ENCODE results near the gene CABLES1.
"Not testable (repeated sequence)": the region's sequence is repeated elsewhere in the genome, so short reads cannot be mapped to it uniquely, and the experiment has no call there.

Gene CABLES1

DNA sequence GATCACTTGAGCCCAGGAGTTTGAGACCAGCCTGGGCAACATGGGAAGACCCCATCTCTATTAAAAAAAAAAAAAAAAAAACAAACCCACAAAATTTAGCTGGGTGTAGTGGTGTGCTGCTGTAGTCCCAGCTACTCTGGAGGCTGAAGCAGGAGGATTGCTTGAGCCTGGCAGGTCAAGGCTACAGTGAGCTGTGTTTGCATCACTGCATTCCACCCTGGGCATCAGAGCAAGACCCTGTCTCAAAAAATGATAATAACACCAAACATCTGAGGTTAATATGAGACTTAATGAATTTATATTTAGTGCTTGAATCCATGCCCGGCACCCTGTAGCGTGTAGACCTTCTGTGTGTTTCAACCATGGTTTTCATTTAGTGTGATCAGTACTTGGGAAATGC is 22.8 kb downstream of the CABLES1 start:
- H3K9me3 ChIP-seq (ENCODE audit: control insufficient read depth, insufficient read depth, low read depth, low read length) = no peaks in the 10 kb centered on the region
- peaks cover 25% of the 10 kb centered on the region for H3K4me1 ChIP-seq (ENCODE audit: control insufficient read depth, insufficient read depth, low read length)
- H3K4me3 ChIP-seq (ENCODE audit: low read depth, low read length) = no peak overlapping the region
- no peak overlapping the region for H3K27ac ChIP-seq (ENCODE audit: low read depth, low read length)
- no peaks in the 10 kb centered on the region for H3K36me3 ChIP-seq (ENCODE audit: control insufficient read depth, insufficient read depth, low read length)
- H3K9ac ChIP-seq (ENCODE audit: low read length) = no peak overlapping the region
- no peaks in the 10 kb centered on the region for H3K27me3 ChIP-seq (ENCODE audit: control insufficient read depth, insufficient read depth, low read length)

DNA sequence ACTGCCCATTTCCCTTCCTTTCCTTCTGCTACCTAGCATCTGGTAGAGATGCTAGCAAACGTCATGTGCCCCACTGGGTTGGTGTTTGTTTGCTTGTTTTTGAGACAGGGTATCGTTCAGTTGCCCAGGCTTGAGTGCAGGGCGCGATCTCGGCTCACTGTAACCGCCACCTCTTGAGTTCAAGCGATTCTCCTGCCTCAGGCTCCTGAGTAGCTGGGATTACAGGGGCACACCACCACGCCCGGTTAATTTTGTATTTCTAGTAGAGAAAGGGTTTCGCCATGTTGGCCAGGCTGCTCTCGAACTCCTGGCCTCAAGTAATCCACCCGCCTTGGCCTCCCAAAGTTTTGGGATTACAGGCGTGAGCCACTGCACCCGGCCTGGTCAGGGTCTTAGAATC is 23.6 kb downstream of the CABLES1 start:
- H3K9ac ChIP-seq (ENCODE audit: low read length); H3K4me3 ChIP-seq (ENCODE audit: low read depth, low read length); H3K27me3 ChIP-seq (ENCODE audit: control insufficient read depth, insufficient read depth, low read length); H3K36me3 ChIP-seq (ENCODE audit: control insufficient read depth, insufficient read depth, low read length); H3K27ac ChIP-seq (ENCODE audit: low read depth, low read length); H3K9me3 ChIP-seq (ENCODE audit: control insufficient read depth, insufficient read depth, low read depth, low read length): not testable (repeated sequence)
- peaks cover 29% of the 10 kb centered on the region for H3K4me1 ChIP-seq (ENCODE audit: control insufficient read depth, insufficient read depth, low read length)

DNA sequence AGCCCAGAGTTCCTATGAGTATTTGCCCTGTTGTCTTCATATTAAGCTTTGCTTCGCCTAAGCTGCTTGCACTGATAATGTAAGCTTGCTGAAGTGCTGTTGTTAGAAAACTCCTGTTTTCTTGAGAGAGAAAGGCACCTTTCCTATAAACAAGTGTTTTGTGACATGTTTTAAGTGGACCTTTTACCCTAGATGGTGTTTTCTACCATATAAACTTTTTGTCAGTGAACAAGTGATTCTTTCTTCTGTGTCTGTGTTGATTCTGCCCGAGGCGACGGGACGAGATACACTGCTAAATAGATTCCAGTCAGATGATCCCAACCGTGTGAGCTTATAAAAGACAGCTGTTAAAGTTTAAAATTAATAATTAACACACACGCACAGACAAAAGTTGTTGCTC is 24.1 kb downstream of the CABLES1 start:
- Histone ChIP-seq H3K9me3 (ENCODE audit: control insufficient read depth, insufficient read depth, low read depth, low read length) (no peaks in the 10 kb centered on the region), H3K27me3 (ENCODE audit: control insufficient read depth, insufficient read depth, low read length) (no peaks in the 10 kb centered on the region), H3K27ac (ENCODE audit: low read depth, low read length) (no peak overlapping the region), H3K4me3 (ENCODE audit: low read depth, low read length) (no peak overlapping the region), H3K36me3 (ENCODE audit: control insufficient read depth, insufficient read depth, low read length) (no peaks in the 10 kb centered on the region), H3K4me1 (ENCODE audit: control insufficient read depth, insufficient read depth, low read length) (peaks cover 29% of the 10 kb centered on the region), H3K9ac (ENCODE audit: low read length) (no peak overlapping the region)

DNA sequence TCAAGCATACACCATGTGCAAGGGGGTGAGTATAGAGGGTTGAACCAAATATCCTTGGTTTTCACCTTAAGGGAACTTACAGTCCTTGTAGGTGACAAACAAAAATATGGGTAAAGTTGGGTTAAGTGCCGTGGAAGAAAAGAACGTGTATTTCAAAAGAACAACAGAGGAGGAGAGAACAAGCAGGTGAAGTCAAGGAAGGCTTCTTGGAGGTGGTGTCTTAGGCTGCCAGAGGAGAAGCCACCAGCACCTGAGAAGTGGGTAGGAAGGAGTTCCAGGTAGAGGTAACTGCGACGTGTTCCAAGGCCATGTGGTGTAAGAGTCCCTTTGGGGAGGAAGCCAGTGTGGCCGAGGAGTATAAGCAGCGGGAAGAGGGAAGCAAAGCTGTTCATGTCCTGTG is 27.2 kb downstream of the CABLES1 start:
- Histone ChIP-seq H3K4me3 (ENCODE audit: low read depth, low read length) (no peak overlapping the region), H3K4me1 (ENCODE audit: control insufficient read depth, insufficient read depth, low read length) (peaks cover 20% of the 10 kb centered on the region), H3K27me3 (ENCODE audit: control insufficient read depth, insufficient read depth, low read length) (no peaks in the 10 kb centered on the region), H3K27ac (ENCODE audit: low read depth, low read length) (no peak overlapping the region), H3K9ac (ENCODE audit: low read length) (no peak overlapping the region), H3K9me3 (ENCODE audit: control insufficient read depth, insufficient read depth, low read depth, low read length) (no peaks in the 10 kb centered on the region), H3K36me3 (ENCODE audit: control insufficient read depth, insufficient read depth, low read length) (no peaks in the 10 kb centered on the region)

DNA sequence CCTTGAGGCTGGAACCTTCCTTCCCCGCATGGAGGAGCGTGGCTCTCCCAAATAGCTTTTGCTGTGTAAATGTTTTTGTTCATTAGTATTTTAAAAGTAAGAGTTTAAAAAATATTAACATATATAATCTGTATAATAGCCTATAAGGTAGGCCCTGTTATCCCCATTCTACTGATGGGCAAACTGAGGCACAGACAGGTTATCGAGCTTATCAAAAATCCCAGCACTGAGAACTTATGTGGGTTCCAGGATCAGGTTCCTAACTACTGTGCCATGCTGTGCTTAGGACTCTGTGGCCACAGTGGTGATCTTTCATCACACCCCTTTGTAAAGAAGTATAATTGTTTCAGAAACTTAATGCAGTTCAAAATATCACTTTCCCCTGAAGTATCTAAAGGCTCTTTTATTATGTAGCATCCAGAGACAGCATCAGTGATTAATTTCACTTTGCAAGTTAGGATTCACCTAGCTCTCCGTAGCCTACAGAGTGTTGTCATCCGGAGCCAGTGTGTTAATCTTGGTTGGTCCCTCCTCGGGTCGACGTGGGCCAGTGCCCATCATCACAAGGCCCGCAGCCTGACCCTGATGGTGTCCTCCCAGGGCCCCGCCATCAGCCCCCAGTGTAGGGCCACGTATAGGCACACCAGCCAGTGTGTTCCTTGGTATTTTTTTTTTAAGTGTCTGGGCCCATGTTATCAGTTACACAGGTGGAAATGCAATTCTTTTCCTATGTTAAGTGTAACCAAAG is 28.7 kb downstream of the CABLES1 start:
- Histone ChIP-seq H3K27me3 (ENCODE audit: control insufficient read depth, insufficient read depth, low read length) (no peaks in the 10 kb centered on the region), H3K9me3 (ENCODE audit: control insufficient read depth, insufficient read depth, low read depth, low read length) (no peaks in the 10 kb centered on the region), H3K9ac (ENCODE audit: low read length) (no peak overlapping the region), H3K4me1 (ENCODE audit: control insufficient read depth, insufficient read depth, low read length) (peaks cover 27% of the 10 kb centered on the region), H3K4me3 (ENCODE audit: low read depth, low read length) (no peak overlapping the region), H3K36me3 (ENCODE audit: control insufficient read depth, insufficient read depth, low read length) (no peaks in the 10 kb centered on the region), H3K27ac (ENCODE audit: low read depth, low read length) (no peak overlapping the region)

DNA sequence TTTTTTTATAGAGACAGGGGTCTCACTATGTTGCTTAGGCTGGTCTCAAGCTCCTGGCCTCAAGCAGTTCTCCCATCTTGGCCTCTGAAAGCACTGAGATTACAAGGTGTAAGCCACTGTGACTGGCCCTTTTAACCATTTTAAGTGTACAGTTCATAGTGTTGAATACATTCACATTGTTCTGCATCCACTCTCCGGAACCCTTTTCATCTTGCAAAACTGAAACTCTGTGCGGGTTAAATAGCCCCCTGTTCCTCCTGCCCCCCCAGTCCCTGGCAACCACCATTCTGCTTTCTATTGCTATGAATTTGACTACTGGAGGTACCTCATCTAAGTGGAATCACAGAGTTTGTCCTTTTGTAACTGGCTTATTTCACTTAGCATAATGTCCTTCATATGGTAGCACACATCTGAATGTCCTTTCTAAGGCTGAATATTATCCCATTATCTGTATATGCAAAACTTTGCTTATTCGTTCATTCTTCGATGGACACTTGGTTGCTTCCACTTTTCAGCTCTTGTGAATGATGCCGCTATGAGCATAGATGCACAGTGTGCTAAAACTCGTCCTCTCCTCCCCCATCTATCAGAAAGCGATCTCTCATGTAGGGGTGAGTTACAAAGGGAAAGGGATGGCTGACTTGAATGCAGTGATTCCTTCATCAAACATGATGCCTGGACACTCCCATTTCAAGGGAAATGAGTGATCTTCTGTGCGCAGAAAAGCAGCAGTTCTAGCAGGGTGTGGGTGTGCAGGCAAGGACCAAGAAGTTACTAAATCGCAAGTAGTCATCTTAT is 30.2 kb downstream of the CABLES1 start:
- H3K4me3 ChIP-seq (ENCODE audit: low read depth, low read length) = no peak overlapping the region
- H3K27me3 ChIP-seq (ENCODE audit: control insufficient read depth, insufficient read depth, low read length) = no peaks in the 10 kb centered on the region
- H3K27ac ChIP-seq (ENCODE audit: low read depth, low read length) = no peak overlapping the region
- H3K36me3 ChIP-seq (ENCODE audit: control insufficient read depth, insufficient read depth, low read length) = no peaks in the 10 kb centered on the region
- no peak overlapping the region for H3K9ac ChIP-seq (ENCODE audit: low read length)
- H3K9me3 ChIP-seq (ENCODE audit: control insufficient read depth, insufficient read depth, low read depth, low read length) = no peaks in the 10 kb centered on the region
- H3K4me1 ChIP-seq (ENCODE audit: control insufficient read depth, insufficient read depth, low read length) = peaks cover 40% of the 10 kb centered on the region

DNA sequence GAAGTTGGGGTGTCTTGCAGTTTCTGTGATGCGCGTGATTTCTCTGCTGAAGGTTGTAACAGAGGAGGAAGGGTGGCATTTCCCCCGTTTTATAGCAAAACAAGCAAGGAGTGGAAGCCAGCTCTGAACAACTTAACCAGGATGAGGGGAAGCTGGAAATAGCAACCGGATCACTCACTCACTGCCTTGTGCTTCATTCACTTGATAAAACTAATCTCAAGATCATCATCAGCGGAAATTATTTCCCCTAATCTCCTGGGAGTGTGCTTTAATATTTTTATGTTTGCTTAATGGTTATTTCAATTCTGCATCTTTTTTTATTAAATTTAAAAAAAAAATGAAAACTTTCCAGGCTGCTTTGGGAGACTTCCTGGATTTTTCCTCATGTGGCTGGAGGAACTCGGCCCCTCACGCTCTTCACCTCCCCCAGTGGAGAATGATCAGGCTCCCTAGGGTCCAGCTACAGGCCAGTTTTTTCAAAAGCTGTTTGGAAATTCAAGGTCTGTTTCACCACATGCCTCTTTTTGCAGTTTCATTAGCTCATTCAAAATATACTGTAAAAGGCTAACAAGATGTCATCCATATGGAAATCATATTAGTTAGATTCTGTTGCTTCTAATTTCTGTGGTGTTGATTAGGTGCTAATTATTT is 31.7 kb downstream of the CABLES1 start:
- no peak overlapping the region for H3K27ac ChIP-seq (ENCODE audit: low read depth, low read length)
- H3K9me3 ChIP-seq (ENCODE audit: control insufficient read depth, insufficient read depth, low read depth, low read length) = no peaks in the 10 kb centered on the region
- H3K4me3 ChIP-seq (ENCODE audit: low read depth, low read length) = no peak overlapping the region
- no peaks in the 10 kb centered on the region for H3K27me3 ChIP-seq (ENCODE audit: control insufficient read depth, insufficient read depth, low read length)
- no peak overlapping the region for H3K9ac ChIP-seq (ENCODE audit: low read length)
- no peaks in the 10 kb centered on the region for H3K36me3 ChIP-seq (ENCODE audit: control insufficient read depth, insufficient read depth, low read length)
- H3K4me1 ChIP-seq (ENCODE audit: control insufficient read depth, insufficient read depth, low read length) = peaks cover 49% of the 10 kb centered on the region

DNA sequence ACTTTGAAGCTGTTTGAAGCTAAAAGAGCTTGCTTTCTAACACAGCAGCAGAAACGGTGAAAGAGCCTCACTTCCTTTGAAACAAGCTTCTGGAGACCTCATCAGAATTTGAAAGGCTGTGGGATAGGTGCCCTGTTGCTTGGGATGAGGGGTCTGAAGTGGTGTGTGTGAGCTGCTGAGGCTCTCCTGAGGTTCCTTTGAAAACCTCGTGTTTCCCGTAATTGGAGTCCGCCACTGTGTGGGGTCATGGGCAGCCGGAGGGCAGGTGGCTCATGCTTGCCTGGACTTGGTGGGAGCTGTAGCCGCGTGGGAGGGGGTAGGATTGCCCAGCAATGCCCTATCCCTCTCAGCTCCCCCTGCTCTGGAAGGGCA is 34.4 kb downstream of the CABLES1 start:
- H3K9ac ChIP-seq (ENCODE audit: low read length) = peak overlapping the region; percentile 87
- H3K4me3 ChIP-seq (ENCODE audit: low read depth, low read length) = peak overlapping the region; percentile 48
- H3K36me3 ChIP-seq (ENCODE audit: control insufficient read depth, insufficient read depth, low read length) = no peaks in the 10 kb centered on the region
- H3K27ac ChIP-seq (ENCODE audit: low read depth, low read length) = peak overlapping the region; percentile 93
- peaks cover 55% of the 10 kb centered on the region for H3K4me1 ChIP-seq (ENCODE audit: control insufficient read depth, insufficient read depth, low read length)
- H3K27me3 ChIP-seq (ENCODE audit: control insufficient read depth, insufficient read depth, low read length) = no peaks in the 10 kb centered on the region
- H3K9me3 ChIP-seq (ENCODE audit: control insufficient read depth, insufficient read depth, low read depth, low read length) = no peaks in the 10 kb centered on the region

DNA sequence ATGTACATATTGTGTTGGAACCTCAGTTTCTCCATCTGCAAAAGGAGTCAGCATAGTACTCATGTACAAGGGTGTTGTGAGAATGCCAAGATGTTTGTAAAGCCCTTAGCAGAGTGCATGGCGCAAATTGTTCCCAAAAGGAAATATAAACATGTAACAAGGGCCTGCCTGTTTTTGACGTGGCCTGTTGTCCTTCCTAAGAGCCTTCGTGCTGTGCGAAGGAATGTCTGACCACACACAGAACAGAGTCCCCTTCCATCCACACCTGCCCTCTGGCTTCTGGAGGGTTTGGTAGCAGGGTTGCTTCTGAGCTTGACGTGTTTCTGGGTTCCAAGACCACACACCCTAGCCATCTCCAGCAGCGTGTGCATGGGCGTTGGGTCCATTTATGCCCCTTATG is 34.9 kb downstream of the CABLES1 start:
- H3K9ac ChIP-seq (ENCODE audit: low read length) = peak overlapping the region; percentile 87
- peak overlapping the region; percentile 93 for H3K27ac ChIP-seq (ENCODE audit: low read depth, low read length)
- H3K9me3 ChIP-seq (ENCODE audit: control insufficient read depth, insufficient read depth, low read depth, low read length) = no peaks in the 10 kb centered on the region
- no peaks in the 10 kb centered on the region for H3K27me3 ChIP-seq (ENCODE audit: control insufficient read depth, insufficient read depth, low read length)
- peaks cover 55% of the 10 kb centered on the region for H3K4me1 ChIP-seq (ENCODE audit: control insufficient read depth, insufficient read depth, low read length)
- H3K4me3 ChIP-seq (ENCODE audit: low read depth, low read length) = peak overlapping the region; percentile 4
- H3K36me3 ChIP-seq (ENCODE audit: control insufficient read depth, insufficient read depth, low read length) = no peaks in the 10 kb centered on the region

DNA sequence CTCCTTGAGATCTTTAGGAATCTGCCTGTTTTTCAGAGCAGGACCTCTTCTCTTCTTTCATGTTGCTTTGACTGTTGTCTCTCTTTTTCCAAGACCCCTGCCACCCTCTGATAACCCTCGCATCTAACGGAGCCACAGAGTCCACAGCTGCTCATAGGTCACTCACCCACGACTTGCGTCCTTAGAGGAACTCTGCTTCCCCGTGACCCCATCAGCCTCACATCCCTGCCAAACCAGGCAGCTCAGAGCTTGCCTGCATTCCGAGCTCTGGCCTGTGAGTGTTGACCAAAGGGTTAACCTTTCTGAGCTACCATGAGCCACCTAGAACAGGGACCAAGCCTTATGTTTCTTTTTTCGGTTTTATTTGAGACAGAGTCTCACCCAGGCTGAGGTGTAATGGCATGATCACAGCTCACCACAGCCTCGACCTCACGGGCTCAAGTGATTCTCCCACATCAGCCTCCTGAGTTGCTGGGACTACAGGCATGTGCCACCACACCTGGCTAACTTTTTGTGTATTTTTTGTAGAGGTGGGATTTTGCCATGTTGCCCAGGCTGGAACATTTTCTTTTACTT is 36.4 kb downstream of the CABLES1 start:
- no peak overlapping the region for H3K9ac ChIP-seq (ENCODE audit: low read length)
- no peak overlapping the region for H3K27ac ChIP-seq (ENCODE audit: low read depth, low read length)
- no peaks in the 10 kb centered on the region for H3K36me3 ChIP-seq (ENCODE audit: control insufficient read depth, insufficient read depth, low read length)
- H3K4me1 ChIP-seq (ENCODE audit: control insufficient read depth, insufficient read depth, low read length) = peaks cover 59% of the 10 kb centered on the region
- H3K27me3 ChIP-seq (ENCODE audit: control insufficient read depth, insufficient read depth, low read length) = no peaks in the 10 kb centered on the region
- no peaks in the 10 kb centered on the region for H3K9me3 ChIP-seq (ENCODE audit: control insufficient read depth, insufficient read depth, low read depth, low read length)
- H3K4me3 ChIP-seq (ENCODE audit: low read depth, low read length) = no peak overlapping the region
